Fibroblast of skin of abdomen (primary cell): Measurements from ENCODE around the gene SULT6B1. TPM values are rescaled to one million over a fixed set of nuclear protein-coding genes. Genes with fewer than 3 reads are reported as not detected.
"Not testable (repeated sequence)": the region's sequence is repeated elsewhere in the genome, so short reads cannot be mapped to it uniquely, and the experiment has no call there.

Source experiments
- DNase-seq: peaks from one replicate; pipeline ENCODE4 v3.0.0-alpha.2; 2013
- polyA plus RNA-seq, 2 experiments: library from polyadenylated mRNA; unstranded; fragments of 120-200 nt; gene quantifications; one replicate each; pipeline ENCODE4 v1.2.1, GENCODE V29; 2013; ENCODE audit not compliant: insufficient read length in 2 of 2

The SULT6B1 gene, protein sequence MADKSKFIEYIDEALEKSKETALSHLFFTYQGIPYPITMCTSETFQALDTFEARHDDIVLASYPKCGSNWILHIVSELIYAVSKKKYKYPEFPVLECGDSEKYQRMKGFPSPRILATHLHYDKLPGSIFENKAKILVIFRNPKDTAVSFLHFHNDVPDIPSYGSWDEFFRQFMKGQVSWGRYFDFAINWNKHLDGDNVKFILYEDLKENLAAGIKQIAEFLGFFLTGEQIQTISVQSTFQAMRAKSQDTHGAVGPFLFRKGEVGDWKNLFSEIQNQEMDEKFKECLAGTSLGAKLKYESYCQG
- not detected for polyA plus RNA-seq (2013, experiment 1 of 2; ENCODE audit: insufficient read length)
- not detected for polyA plus RNA-seq (2013, experiment 2 of 2; ENCODE audit: insufficient read length)

GRCh38 chr2:37188570-37188969 is at the start of gene SULT6B1:
TSS of gene SULT6B1 (minus strand) at chr2:37188670. CDS start at chr2:37188640, 30 bp downstream.
- DNase-seq, result no peak

GRCh38 chr2:37232131-37232933 is 43.9 kb upstream of the SULT6B1 start:
- peak; percentile 9 for DNase-seq

- peak; percentile 89 for DNase-seq
Measured at GRCh38 chr2:37231241-37232130, 43.0 kb upstream of the SULT6B1 start, which contains the start of the genes CEBPZ and NDUFAF7. TSS of gene CEBPZ (minus strand) at chr2:37231596. CDS start at chr2:37231567, 29 bp downstream. TSS of gene NDUFAF7 (plus strand) at chr2:37231658. CDS start at chr2:37231706, 48 bp downstream.

- DNase-seq, result peak; percentile 3
Measured at GRCh38 chr2:37230581-37230980, 42.1 kb upstream of the SULT6B1 start.

- DNase-seq, result no peak
Measured at GRCh38 chr2:37228788-37229187, 40.3 kb upstream of the SULT6B1 start.

DNA sequence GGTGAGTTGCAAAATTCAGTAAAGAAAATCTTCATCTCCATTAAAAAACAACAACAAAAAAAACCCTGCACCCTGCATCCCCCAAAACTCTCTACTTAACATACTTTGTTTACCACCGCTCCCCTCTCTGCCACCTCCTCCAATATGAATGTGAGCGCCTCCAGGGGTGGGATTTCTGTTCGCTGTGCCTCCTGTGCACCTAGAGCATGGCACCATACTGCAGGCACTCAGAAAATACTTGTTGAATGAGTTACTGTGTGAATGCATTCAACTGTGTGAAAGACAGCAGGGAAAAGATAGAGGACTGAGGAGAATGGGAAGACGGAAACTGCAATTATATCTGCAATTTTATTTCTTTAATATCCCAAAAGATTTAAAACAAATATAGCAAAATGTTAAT is 38.4 kb upstream of the SULT6B1 start:
- DNase-seq, result no peak

GRCh38 chr2:37225129-37225528 is 36.7 kb upstream of the SULT6B1 start:
- not testable (repeated sequence) for DNase-seq

DNA sequence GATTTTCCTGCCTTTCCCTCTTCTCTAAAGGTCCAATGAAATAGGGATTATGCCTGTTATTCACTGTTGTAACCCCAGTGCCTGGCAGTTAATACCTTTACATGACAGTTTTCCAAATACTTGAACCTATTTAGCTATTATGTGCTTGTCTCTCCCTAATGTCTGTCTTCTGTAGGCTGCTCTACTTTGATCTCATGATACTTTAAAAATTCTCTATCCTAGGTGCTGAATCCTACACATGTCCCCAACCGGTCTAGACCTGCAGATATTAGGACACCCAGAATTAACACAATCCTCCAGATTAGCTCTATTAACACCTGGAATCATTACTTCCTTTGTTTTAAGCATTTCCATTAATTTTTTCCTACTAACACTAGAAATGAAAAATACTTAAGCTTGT is 35.6 kb upstream of the SULT6B1 start:
- no peak for DNase-seq

DNA sequence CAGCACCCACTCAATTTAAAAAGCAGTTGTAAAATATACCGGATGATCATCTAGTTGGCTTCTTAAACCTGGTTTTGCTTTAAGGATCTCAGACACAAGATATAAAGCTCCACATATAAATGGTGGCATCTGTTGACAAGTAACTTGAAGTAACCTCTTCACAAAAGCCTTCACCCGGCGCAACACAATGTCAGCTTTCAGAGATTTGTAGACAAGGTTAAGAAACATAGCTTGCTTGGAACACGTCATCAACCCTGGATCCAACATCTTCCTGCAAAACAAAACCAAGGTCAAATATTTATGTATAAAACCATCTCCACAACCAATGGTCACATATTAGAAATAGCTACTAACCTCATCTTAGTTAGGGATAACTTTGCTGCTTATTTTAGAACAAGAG is 34.7 kb upstream of the SULT6B1 start:
- no peak for DNase-seq

DNA sequence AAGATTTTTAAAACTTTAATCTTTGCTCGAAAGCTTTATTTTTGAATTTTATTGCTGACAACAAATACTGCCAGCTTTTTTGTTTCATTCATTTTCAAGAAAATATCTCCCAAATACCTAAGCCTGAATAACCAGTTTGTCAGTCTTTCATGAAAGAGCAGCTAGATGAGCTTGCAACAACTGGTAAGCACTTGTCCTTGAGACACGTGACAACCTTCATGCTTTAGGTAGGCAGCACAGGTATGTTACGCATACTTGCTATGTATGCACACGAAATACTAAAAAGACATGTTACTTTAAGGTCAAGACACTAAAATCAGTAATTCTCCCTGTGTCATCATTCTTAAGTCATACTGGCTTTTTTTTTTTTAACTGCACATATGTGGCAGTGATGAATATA is 30.6 kb upstream of the SULT6B1 start:
- no peak for DNase-seq

DNA sequence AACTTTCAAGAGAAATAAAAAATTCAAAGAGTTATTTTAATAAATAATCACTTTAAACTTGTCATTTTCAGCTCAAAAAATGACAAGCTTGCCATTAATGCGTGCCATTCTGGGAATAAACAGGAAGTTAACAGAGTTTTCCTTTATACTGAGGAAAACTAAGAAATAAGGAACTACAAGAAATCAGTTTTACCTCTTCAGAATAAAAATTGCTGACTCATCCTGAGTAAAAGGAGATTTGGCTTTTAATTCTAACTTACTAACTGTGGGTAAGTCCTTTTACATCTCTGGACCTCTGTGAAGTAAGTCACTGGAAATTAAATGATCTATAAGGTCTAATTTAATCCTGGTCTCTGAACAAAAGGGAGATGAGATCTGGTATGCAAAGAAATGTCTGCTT is 26.8 kb upstream of the SULT6B1 start:
- DNase-seq, result no peak

DNA sequence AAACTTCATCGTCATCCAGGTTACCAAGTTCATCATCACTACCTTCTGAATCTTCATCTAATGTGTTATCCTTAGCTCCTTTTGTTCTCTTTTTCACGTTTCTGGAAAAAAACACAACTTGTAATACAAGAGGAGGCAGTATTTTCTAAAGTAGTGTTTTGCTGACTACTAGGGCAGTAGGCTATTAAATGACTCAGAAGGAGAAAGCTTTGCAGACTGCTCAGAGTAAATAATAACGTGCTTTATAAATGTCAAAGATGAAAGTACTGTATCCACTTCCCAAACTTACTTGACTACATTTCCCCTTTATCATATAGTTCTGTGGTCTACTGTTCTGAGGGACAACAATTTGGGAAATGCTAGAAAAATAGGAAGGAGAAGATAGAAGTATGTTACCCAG is 23.5 kb upstream of the SULT6B1 start:
- no peak for DNase-seq

- DNase-seq, result no peak
Measured at GRCh38 chr2:37211212-37211611, 22.7 kb upstream of the SULT6B1 start.

DNA sequence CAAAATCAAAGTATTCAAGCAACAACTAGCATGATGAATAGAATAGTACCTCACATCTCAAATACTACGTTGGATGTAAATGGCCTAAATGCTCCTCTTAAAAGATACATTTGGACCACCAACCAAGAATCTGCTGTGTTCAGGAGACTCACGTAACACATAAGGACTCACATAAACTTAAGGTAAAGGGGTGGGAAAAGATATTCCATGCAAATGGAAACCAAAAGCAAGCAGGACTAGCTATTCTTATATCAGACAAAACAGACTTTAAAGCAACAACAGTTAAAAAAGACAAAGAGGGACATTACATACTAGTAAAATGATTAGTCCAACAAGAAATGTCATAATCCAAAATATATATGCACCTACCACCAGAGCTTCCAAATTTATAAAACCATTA is 18.3 kb upstream of the SULT6B1 start:
- not testable (repeated sequence) for DNase-seq

DNA sequence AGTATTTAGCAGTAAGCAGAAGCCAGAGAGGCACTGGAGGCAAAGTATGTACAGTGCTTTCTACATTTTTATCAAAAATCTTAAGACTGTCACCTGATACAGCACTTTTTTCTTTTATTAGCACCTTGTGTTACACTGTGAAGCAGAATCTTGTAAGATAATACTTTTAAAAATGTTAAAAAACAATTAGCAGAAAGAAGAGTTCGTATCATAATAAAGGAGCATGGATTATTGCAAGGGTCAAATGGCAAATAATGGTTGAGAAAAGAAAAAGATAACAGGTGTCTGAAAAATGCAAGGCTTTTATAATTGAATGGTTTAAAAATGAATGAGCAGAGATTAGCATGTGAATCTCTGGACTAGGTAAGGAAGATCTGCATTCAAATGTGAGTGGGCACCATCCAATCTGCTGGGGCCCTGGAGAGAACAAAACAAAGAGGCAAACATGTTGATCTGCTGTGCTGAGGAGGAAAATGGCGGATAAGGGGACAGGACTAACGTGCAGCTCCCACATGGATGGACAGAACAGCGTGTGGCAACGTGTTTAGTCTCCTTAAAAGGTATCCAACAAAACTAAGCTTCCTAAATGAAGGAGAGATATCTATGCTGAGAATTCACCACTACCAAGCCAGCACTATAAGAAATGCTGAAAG is 17.3 kb upstream of the SULT6B1 start:
- no peak for DNase-seq

DNA sequence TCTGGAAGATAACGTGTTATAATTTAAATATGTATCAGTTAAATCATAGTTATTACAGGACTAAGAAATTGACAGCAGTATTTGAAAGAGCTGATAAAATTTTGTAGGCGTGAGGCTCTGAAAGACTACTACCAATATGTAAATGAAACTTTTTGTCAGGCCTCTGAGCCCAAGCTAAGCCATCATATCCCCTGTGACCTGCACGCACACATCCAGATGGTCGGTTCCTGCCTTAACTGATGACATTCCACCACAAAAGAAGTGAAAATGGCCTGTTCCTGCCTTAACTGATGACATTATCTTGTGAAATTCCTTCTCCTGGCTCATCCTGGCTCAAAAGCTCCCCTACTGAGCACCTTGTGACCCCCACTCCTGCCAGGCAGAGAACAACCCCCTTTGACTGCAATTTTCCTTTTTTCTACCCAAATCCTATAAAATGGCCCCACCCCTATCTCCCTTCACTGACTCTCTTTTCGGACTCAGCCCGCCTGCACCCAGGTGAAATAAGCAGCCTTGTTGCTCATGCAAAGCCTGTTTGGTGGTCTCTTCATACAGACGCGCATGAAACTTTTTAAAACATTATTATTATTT is 16.7 kb upstream of the SULT6B1 start:
- not testable (repeated sequence) for DNase-seq

DNA sequence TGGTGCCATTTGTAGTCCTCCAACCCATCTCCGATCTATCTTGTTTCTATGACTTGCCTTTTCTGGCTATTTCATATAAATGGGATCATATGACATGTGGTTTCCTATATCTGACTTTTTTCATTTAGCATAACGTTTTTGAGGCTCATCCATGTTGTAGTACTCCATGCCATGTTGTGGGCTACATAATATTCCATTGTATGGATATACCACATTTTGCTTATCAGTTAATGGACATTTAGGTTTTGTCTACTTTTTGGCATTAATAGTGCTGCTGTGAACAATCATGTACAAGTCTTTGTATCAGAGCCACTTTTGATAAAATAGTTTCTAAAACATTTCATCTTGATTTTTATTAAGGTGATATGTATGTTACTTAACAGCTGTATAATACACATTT is 15.2 kb upstream of the SULT6B1 start:
- DNase-seq, result no peak

DNA sequence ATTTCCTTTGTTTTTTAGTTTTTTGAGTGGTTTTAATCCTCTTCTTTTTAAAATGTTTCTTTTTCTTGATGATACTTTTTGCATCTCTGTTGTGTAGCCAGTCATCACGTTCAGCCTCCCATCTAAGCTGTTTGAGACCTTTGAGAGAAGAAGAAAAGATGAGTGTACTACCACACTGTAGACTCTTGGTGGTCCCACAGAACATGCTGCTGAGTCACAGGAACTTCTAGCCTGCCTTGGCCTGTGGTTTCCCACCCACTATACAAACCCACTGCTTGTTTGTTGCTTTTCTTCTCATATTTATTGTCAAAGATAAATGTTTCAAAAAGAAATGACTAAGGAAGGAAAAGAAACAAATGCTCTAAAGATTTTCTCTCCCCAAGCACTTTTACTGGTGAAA is 13.3 kb upstream of the SULT6B1 start:
- peak; percentile 19 for DNase-seq

- DNase-seq, result no peak
Measured at GRCh38 chr2:37201208-37201607, 12.7 kb upstream of the SULT6B1 start.

- no peak for DNase-seq
Measured at GRCh38 chr2:37198681-37199065, 10.2 kb upstream of the SULT6B1 start.
